ENCODE results near the gene UNC119B. TPM values are rescaled to one million over a fixed set of nuclear protein-coding genes. Genes with fewer than 3 reads are reported as not detected.

The UNC119B gene
- total and polyA plus RNA-seq, 5 donors from 2014 or later, result 6.6 to 10.9 (median 8.9) TPM

DNA sequence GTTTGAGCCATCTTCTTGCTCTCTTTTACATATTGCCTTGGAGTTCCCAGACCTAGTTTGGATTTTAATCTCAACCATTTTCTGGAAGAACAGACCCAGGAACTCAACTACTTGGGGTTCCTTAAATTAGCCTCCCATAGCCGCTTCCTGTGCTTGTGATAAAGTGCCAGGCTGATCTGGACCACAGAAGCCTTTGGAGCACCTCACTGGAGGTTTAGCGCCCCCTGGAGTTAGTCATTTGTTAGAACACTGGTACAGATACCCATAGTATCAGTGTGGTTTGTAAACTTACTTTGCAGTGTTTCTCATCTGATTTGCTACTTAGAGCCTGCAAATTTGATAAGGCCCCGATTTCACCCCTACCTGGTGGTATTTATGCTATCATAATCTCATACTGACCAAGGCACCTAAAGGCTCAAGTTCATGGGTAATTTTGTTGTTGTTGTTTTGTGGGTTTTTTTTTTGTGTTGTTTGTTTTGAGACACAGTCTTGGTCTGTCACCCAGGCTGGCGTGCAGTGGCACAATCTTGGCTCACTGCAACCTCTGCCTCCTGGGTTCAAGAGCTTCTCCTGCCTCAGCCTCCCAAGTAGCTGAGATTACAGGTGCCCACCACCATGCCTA is 3.7 kb downstream of the UNC119B start:
- Mint-ChIP-seq H3K36me3 (peaks cover 26% of the 10 kb centered on the region), H3K4me3 (peak overlapping the region; percentile 53 to 91 (median 72))

DNA sequence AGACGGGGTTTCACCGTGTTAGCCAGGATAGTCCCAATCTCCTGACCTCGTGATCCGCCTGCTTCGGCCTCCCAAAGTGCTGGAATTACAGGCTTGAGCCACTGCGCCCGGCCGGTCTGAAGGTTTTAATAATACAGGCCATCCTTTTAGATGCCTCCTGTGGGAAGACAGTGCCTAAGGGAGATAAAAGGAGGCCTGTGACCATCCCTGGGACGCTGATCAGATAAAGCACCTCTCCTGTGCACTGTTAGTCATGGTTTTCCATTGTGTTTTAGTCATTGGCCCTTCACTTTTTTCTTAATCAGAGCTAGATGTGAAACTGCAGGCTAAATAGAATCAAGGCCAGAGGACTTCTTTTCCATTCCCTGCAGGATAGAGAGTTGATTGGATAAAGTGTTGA is 7.8 kb downstream of the UNC119B start:
- peaks cover 5 to 19% (median 18%) of the 10 kb centered on the region in 4 donors for H3K4me1 Mint-ChIP-seq
- Histone ChIP-seq H3K4me1 (ENCODE audit: control insufficient read depth, insufficient read depth, low read length, poor library complexity, severe bottlenecking) (peaks cover 7% of the 10 kb centered on the region), H3K9me3 (ENCODE audit: control insufficient read depth in 2 of 2, low read length in 2 of 2) (no peaks in the 10 kb centered on the region), H3K27me3 (ENCODE audit: control insufficient read depth, insufficient read depth, low read length) (no peaks in the 10 kb centered on the region), H3K36me3 (ENCODE audit: control insufficient read depth, insufficient read depth, low read length) (peaks cover 68% of the 10 kb centered on the region), H3K4me3 (ENCODE audit: low read depth, low read length) (no peak overlapping the region), H3K27ac (ENCODE audit: insufficient read depth, low read length, poor library complexity, severe bottlenecking) (no peak overlapping the region)
- H3K9me3 Mint-ChIP-seq, result peaks cover 0 to 2% (median 0%) of the 10 kb centered on the region in 7 donors
- ATAC-seq (ENCODE audit: low read depth in 2 of 2) (no peak), DNase-seq (no peak)
- peak overlapping the region in 1 of 4 donors; percentile 2 for H3K4me3 Mint-ChIP-seq
- H3K27ac Mint-ChIP-seq, result no peak overlapping the region
- H3K36me3 Mint-ChIP-seq, result peaks cover 50% of the 10 kb centered on the region
- no peaks in the 10 kb centered on the region for H3K27me3 Mint-ChIP-seq

More for the DNA sequence above, 3.7 kb downstream of the UNC119B start:
- ATAC-seq (ENCODE audit: low read depth in 2 of 2), result peak; percentile 73 to 77
- no peak overlapping the region for H3K4me3 ChIP-seq (ENCODE audit: low read depth, low read length)
- H3K4me1 ChIP-seq (ENCODE audit: control insufficient read depth, insufficient read depth, low read length, poor library complexity, severe bottlenecking), result peaks cover 26% of the 10 kb centered on the region
- H3K9me3 ChIP-seq (ENCODE audit: control insufficient read depth in 2 of 2, low read length in 2 of 2), result no peaks in the 10 kb centered on the region
- peak; percentile 69 to 88 (median 79) for DNase-seq
- Mint-ChIP-seq H3K27ac (peak overlapping the region; percentile 48 to 86 (median 56)), H3K9me3 (no peaks in the 10 kb centered on the region), H3K4me1 (peaks cover 18 to 43% (median 33%) of the 10 kb centered on the region in 4 donors), H3K27me3 (no peaks in the 10 kb centered on the region)
- no peaks in the 10 kb centered on the region for H3K27me3 ChIP-seq (ENCODE audit: control insufficient read depth, insufficient read depth, low read length)
- peaks cover 36% of the 10 kb centered on the region for H3K36me3 ChIP-seq (ENCODE audit: control insufficient read depth, insufficient read depth, low read length)
- no peak overlapping the region for H3K27ac ChIP-seq (ENCODE audit: insufficient read depth, low read length, poor library complexity, severe bottlenecking)

DNA sequence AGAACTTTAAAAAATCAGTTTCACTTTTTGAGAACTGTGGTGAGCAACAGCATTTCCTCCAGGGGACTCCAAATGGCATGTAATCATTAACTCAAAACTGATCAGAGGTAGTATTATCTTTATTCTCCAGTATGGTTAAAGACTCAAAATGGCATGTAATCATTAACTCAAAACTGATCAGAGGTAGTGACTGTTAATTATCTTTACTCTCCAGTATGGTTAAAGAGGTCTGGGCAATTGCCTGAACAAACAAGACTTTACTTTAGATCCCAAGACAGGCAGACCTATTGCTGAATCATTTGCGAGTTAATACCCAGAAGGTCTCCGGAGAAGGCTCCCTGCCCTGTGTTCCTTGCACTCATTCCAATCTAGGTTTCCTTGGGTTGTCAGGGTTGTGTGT is 8.8 kb downstream of the UNC119B start:
- DNase-seq (peak in 1 of 3 donors; percentile 37), ATAC-seq (ENCODE audit: low read depth in 2 of 2) (no peak)
- H3K36me3 ChIP-seq (ENCODE audit: control insufficient read depth, insufficient read depth, low read length), result peaks cover 66% of the 10 kb centered on the region
- H3K27ac Mint-ChIP-seq, result no peak overlapping the region
- H3K27me3 ChIP-seq (ENCODE audit: control insufficient read depth, insufficient read depth, low read length), result no peaks in the 10 kb centered on the region
- peaks cover under 1 to 13% (median 11%) of the 10 kb centered on the region in 4 donors for H3K4me1 Mint-ChIP-seq
- H3K9me3 Mint-ChIP-seq, result peaks cover 0 to 2% (median 0%) of the 10 kb centered on the region in 7 donors
- peaks cover 47% of the 10 kb centered on the region for H3K36me3 Mint-ChIP-seq
- H3K4me3 ChIP-seq (ENCODE audit: low read depth, low read length), result no peak overlapping the region
- peak overlapping the region in 1 of 4 donors; percentile 80 for H3K4me3 Mint-ChIP-seq
- H3K27ac ChIP-seq (ENCODE audit: insufficient read depth, low read length, poor library complexity, severe bottlenecking), result no peak overlapping the region
- H3K9me3 ChIP-seq (ENCODE audit: control insufficient read depth in 2 of 2, low read length in 2 of 2), result no peaks in the 10 kb centered on the region
- H3K27me3 Mint-ChIP-seq, result no peaks in the 10 kb centered on the region
- H3K4me1 ChIP-seq (ENCODE audit: control insufficient read depth, insufficient read depth, low read length, poor library complexity, severe bottlenecking), result peaks cover under 1% of the 10 kb centered on the region

DNA sequence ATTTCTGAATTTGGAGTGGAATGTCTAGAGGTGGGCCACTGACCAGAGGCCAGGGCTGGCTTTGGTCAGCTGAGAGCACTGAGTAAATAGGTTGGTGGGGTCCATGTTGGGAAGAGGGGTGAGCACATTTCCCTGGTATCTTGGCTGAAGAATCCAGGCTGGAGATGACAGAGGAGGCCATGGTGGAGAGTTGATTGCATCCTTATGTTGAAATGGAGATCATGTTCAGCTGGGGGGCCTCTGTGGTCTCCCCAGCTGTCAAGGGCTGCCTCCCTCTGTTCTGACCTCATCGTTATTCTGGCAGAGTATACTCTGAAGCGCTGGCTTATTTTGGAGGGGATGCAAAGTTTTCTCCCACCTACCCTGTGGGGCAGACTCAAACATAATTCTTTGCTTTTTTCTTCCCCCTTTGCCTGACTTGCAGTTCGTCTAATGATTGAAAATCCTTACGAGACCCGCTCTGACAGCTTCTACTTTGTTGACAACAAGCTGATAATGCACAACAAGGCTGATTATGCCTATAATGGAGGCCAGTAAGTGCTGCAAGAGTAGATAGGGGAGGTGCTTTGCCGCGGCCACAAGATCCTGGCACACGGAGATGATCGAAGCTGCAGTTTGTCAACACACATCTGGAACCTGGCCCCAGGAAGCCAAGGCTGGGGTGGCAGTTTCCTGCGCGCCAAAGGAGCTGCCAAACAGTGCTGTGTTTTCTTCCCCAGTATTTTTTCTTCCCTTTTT is 9.4 kb downstream of the UNC119B start:
- H3K36me3 Mint-ChIP-seq, result peaks cover 44% of the 10 kb centered on the region
- H3K27me3 ChIP-seq (ENCODE audit: control insufficient read depth, insufficient read depth, low read length), result no peaks in the 10 kb centered on the region
- H3K27ac ChIP-seq (ENCODE audit: insufficient read depth, low read length, poor library complexity, severe bottlenecking), result no peak overlapping the region
- ATAC-seq (ENCODE audit: low read depth in 2 of 2) (no peak), DNase-seq (no peak)
- H3K4me3 ChIP-seq (ENCODE audit: low read depth, low read length), result no peak overlapping the region
- no peaks in the 10 kb centered on the region for H3K4me1 ChIP-seq (ENCODE audit: control insufficient read depth, insufficient read depth, low read length, poor library complexity, severe bottlenecking)
- H3K9me3 Mint-ChIP-seq, result peaks cover 0 to 2% (median 0%) of the 10 kb centered on the region in 7 donors
- H3K27me3 Mint-ChIP-seq, result no peaks in the 10 kb centered on the region
- peak overlapping the region in 1 of 4 donors; percentile 80 for H3K4me3 Mint-ChIP-seq
- H3K27ac Mint-ChIP-seq, result peak overlapping the region in 2 of 3 donors; percentile 31 to 66
- no peaks in the 10 kb centered on the region for H3K9me3 ChIP-seq (ENCODE audit: control insufficient read depth in 2 of 2, low read length in 2 of 2)
- peaks cover 63% of the 10 kb centered on the region for H3K36me3 ChIP-seq (ENCODE audit: control insufficient read depth, insufficient read depth, low read length)
- peaks cover 0 to 15% (median 12%) of the 10 kb centered on the region in 4 donors for H3K4me1 Mint-ChIP-seq

DNA sequence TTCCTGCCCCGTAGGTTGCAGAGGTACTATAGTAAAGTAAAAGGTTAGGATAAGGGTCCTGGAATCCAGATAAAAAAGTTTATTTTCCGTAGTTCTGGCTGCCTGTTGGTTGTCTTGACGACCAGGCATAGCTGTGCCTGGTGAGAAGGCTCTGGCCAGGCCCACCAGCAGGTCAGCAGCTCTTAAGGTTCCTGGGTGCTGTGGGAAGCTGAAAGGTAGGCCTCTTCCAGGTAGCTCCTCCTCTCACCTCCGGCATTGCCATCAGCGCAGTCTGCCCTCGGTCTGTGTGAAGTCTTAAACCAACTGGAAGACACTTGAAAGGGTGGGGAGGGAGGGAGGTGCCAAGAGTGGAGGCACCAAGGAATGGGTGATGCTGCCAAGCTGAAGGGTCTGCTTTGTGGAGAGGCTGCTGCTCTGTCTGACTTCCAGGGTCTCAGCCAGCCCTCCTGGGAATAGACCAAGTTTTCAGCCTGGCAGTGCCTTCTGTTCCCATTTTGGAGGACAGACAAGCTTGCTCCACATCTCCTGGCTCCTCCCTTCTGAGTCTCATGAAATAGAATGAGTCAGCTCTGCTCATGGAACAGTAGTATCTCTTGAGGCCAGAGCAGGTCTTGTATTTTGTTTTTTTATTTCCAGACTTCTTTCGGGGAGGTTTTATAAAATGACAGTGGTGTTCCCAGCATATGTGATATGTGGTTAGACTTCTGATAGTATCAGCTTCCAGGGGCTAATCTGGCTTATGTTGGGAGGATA is 10.2 kb downstream of the UNC119B start:
- DNase-seq (no peak), ATAC-seq (ENCODE audit: low read depth in 2 of 2) (no peak)
- Mint-ChIP-seq H3K4me3 (no peak overlapping the region), H3K9me3 (peaks cover 0 to 5% (median 0%) of the 10 kb centered on the region in 7 donors), H3K27ac (peak overlapping the region in 1 of 3 donors; percentile 31), H3K27me3 (no peaks in the 10 kb centered on the region), H3K4me1 (peaks cover 0 to 22% (median 19%) of the 10 kb centered on the region in 4 donors), H3K36me3 (peaks cover 43% of the 10 kb centered on the region)
- no peak overlapping the region for H3K4me3 ChIP-seq (ENCODE audit: low read depth, low read length)
- H3K27ac ChIP-seq (ENCODE audit: insufficient read depth, low read length, poor library complexity, severe bottlenecking), result no peak overlapping the region
- H3K36me3 ChIP-seq (ENCODE audit: control insufficient read depth, insufficient read depth, low read length), result peaks cover 59% of the 10 kb centered on the region
- H3K9me3 ChIP-seq (ENCODE audit: control insufficient read depth in 2 of 2, low read length in 2 of 2), result no peaks in the 10 kb centered on the region
- no peaks in the 10 kb centered on the region for H3K27me3 ChIP-seq (ENCODE audit: control insufficient read depth, insufficient read depth, low read length)
- peaks cover 4% of the 10 kb centered on the region for H3K4me1 ChIP-seq (ENCODE audit: control insufficient read depth, insufficient read depth, low read length, poor library complexity, severe bottlenecking)

DNA sequence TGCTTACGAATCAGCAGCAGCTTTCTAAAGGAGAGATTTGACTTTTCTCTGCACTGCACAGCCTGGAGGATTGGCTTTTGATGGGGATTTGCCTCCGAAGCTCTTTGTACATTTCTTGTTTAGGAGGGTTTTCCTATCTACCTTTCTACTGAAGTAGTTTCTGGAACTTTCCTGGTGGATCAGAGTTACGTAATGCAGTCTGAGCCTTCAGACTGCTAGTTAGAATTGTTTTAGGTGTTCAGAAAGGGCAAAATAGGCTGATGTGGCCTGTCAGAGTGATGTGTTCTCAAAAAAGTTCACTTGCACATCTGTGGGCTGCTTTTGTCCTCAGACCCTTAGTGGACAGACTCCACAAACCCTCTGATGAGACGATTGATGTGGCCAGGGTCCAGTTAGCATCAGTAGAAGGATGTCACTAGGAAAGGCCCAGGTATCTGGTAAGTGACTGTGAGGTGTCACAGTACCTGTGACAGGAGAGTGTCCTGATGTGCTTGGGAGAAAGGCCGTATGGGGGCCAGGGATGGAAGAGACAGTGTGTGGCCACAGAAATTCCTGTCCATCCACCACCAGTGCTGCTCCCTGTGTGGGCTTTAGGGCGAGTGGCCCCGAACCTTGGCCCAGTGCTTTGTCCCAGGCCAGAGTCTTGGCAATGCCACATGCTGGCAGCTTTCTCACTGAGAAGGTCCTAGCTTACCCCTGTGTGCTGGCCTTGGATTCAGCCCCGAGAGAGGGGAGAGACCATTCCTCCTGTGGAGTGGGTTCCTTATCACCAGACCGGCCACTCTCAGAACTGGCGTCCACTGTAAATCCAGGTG is 10.9 kb downstream of the UNC119B start:
- no peak for ATAC-seq (ENCODE audit: low read depth in 2 of 2)
- no peak overlapping the region for H3K27ac ChIP-seq (ENCODE audit: insufficient read depth, low read length, poor library complexity, severe bottlenecking)

DNA sequence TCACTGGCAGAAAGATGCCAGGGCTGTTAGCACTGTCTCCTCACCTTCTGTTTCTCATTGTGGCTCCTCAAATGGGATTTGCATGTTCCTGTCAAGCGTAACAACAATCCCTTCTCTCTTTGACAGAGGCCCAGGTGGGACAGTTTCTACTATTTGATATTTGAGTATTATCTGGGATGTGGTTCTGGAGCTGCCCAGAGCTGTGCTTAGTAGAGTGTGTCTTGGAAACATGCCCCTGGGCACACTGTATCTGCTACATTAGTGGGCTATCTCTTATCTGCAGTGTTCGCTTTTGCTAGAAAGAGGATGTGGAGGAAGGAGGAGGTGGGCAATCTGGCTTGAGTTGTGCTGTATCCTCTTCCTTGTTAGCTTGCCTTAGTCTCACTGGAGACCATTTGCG is 11.6 kb downstream of the UNC119B start:
- Histone ChIP-seq H3K27ac (ENCODE audit: insufficient read depth, low read length, poor library complexity, severe bottlenecking) (no peak overlapping the region), H3K4me1 (ENCODE audit: control insufficient read depth, insufficient read depth, low read length, poor library complexity, severe bottlenecking) (peaks cover 13% of the 10 kb centered on the region), H3K4me3 (ENCODE audit: low read depth, low read length) (no peak overlapping the region), H3K9me3 (ENCODE audit: control insufficient read depth in 2 of 2, low read length in 2 of 2) (no peaks in the 10 kb centered on the region), H3K27me3 (ENCODE audit: control insufficient read depth, insufficient read depth, low read length) (no peaks in the 10 kb centered on the region), H3K36me3 (ENCODE audit: control insufficient read depth, insufficient read depth, low read length) (peaks cover 46% of the 10 kb centered on the region)
- H3K36me3 Mint-ChIP-seq, result peaks cover 34% of the 10 kb centered on the region
- peaks cover 0 to 34% (median 27%) of the 10 kb centered on the region in 4 donors for H3K4me1 Mint-ChIP-seq
- no peaks in the 10 kb centered on the region for H3K27me3 Mint-ChIP-seq
- H3K4me3 Mint-ChIP-seq, result no peak overlapping the region
- H3K9me3 Mint-ChIP-seq, result peaks cover 0 to 5% (median 0%) of the 10 kb centered on the region in 7 donors
- H3K27ac Mint-ChIP-seq, result no peak overlapping the region
- ATAC-seq (ENCODE audit: low read depth in 2 of 2) (no peak), DNase-seq (no peak)

More for the DNA sequence above, 10.9 kb downstream of the UNC119B start:
- Mint-ChIP-seq H3K4me1 (peaks cover 0 to 27% (median 22%) of the 10 kb centered on the region in 4 donors), H3K9me3 (peaks cover 0 to 5% (median 0%) of the 10 kb centered on the region in 7 donors), H3K27ac (no peak overlapping the region), H3K4me3 (no peak overlapping the region), H3K36me3 (peaks cover 41% of the 10 kb centered on the region), H3K27me3 (no peaks in the 10 kb centered on the region)
- peaks cover 8% of the 10 kb centered on the region for H3K4me1 ChIP-seq (ENCODE audit: control insufficient read depth, insufficient read depth, low read length, poor library complexity, severe bottlenecking)
- DNase-seq, result no peak
- H3K36me3 ChIP-seq (ENCODE audit: control insufficient read depth, insufficient read depth, low read length), result peaks cover 53% of the 10 kb centered on the region
- no peaks in the 10 kb centered on the region for H3K27me3 ChIP-seq (ENCODE audit: control insufficient read depth, insufficient read depth, low read length)
- H3K9me3 ChIP-seq (ENCODE audit: control insufficient read depth in 2 of 2, low read length in 2 of 2), result no peaks in the 10 kb centered on the region
- no peak overlapping the region for H3K4me3 ChIP-seq (ENCODE audit: low read depth, low read length)
